Mammary epithelial cell (primary cell): ENCODE measurements around the gene PIR.

ENCODE experiments used
- EZH2 ChIP-seq: IDR thresholded peaks from 2 replicates; pipeline ENCODE4 v1.6.1; 2012; ENCODE audit warnings: low read length, inconsistent platforms, borderline replicate concordance
- TF ChIP-seq, protein P1 (sequence below), 2 donors: IDR thresholded peaks in 1 of 2; conservative IDR thresholded peaks in 1 of 2; 2 replicates each; pipeline ENCODE4 v1.5.1; 2011 to 2012; ENCODE audit warnings: inconsistent platforms in 2 of 2, low read length in 2 of 2, mild to moderate bottlenecking in 2 of 2, control low read depth in 1 of 2, low read depth in 1 of 2; ENCODE audit not compliant: insufficient read depth in 1 of 2; ENCODE audit errors: extremely low read depth in 1 of 2

DNA sequence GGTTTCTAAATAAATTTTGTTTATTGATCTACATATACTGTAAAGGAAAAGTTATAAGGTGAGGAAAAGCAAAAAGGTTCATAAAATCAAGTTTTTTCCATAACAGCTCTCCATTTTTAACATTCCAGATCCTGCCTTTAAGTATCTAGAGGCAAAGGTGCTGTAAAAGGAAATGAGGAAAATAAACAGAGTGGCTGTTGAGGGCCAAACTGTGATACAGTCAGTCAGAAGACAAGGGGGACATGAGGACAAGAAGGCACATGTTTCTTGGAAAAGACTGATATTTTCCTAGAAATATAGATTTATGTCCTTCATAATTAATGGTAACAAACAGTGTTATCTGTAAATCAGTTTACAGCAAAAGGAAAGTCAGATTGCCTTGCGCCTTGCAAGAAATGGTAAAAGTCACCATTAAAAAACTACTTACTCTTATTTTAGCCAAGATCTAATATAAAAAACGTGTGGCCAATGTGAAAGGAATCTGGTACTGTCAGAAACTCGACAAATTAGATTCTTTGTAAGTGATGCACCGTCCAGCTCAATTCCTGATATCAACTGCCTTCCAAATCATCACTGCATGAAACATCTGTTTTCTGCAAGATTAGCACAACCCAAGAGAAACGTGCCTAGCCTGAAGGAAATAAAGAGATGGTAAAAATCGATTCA, 75.0 kb downstream of the PIR start:
- TF ChIP-seq, protein P1, sequence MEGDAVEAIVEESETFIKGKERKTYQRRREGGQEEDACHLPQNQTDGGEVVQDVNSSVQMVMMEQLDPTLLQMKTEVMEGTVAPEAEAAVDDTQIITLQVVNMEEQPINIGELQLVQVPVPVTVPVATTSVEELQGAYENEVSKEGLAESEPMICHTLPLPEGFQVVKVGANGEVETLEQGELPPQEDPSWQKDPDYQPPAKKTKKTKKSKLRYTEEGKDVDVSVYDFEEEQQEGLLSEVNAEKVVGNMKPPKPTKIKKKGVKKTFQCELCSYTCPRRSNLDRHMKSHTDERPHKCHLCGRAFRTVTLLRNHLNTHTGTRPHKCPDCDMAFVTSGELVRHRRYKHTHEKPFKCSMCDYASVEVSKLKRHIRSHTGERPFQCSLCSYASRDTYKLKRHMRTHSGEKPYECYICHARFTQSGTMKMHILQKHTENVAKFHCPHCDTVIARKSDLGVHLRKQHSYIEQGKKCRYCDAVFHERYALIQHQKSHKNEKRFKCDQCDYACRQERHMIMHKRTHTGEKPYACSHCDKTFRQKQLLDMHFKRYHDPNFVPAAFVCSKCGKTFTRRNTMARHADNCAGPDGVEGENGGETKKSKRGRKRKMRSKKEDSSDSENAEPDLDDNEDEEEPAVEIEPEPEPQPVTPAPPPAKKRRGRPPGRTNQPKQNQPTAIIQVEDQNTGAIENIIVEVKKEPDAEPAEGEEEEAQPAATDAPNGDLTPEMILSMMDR (conservative IDR thresholded peaks at IDR 0.05 in 1 of 2, IDR thresholded peaks at IDR 0.05 in 1 of 2; ENCODE audit: extremely low read depth in 1 of 2, insufficient read depth in 1 of 2, low read depth in 1 of 2, low read length in 2 of 2): no peak
- TF ChIP-seq EZH2: no peak
